ENCODE measurements around the gene MXRA8. TPM values are rescaled to one million over a fixed set of nuclear protein-coding genes. Genes with fewer than 3 reads are reported as not detected.
A peak's percentile ranks its signal among the peaks of the same experiment; 100 is the strongest.

The MXRA8 gene
- total and polyA plus RNA-seq, 9 of the 15 experiments (the other 6 are each of a cell fraction or from before 2014, with no cell fraction given), result 0.66 to 11.3 (median 6.3) TPM

- no peak for TF ChIP-seq ZNF408 (CRISPR knock-in tag; IDR thresholded peaks at IDR 0.05; ENCODE audit: low read depth)
- no peak for TF ChIP-seq ZNF318 (IDR thresholded peaks at IDR 0.05; ENCODE audit: borderline replicate concordance in 1 of 2, low read depth in 1 of 2)
- TF ChIP-seq ATF2 (CRISPR knock-in tag; IDR thresholded peaks at IDR 0.05), result 0 out of 2 replicates have a peak, but pooled peaks have one; percentile 18
- no peak for TF ChIP-seq MCM7 (IDR thresholded peaks at IDR 0.05)
- TF ChIP-seq GATA2 (CRISPR knock-in tag; IDR thresholded peaks at IDR 0.05), result no peak
- TF ChIP-seq FOXP4 (CRISPR knock-in tag; IDR thresholded peaks at IDR 0.05; ENCODE audit: borderline replicate concordance), result no peak
- TF ChIP-seq PHTF2 (CRISPR knock-in tag; IDR thresholded peaks at IDR 0.05), result no peak
- TF ChIP-seq STAT5A (IDR thresholded peaks at IDR 0.05; ENCODE audit: borderline replicate concordance, low read length), result no peak
- no peak for TF ChIP-seq ZKSCAN1 (IDR thresholded peaks at IDR 0.05; ENCODE audit: low read depth, low read length)
- TF ChIP-seq SIN3B (IDR thresholded peaks at IDR 0.05; ENCODE audit: low read depth), result no peak
- no peak for TF ChIP-seq KDM4B (IDR thresholded peaks at IDR 0.05; ENCODE audit: borderline replicate concordance in 2 of 2, low read depth in 1 of 2)
- TF ChIP-seq NR3C1 (CRISPR knock-in tag; IDR thresholded peaks at IDR 0.05), result no peak
- TF ChIP-seq ZBTB7A (IDR thresholded peaks at IDR 0.05; ENCODE audit: borderline replicate concordance, control insufficient read depth, low read depth, low read length), result no peak
- no peak for TF ChIP-seq KDM5B (IDR thresholded peaks at IDR 0.05; ENCODE audit: insufficient replicate concordance, low read depth, low read length)
Measured at GRCh38 chr1:1325288-1326074, 32.9 kb downstream of the MXRA8 start (continued).
